ENCODE measurements around the gene GALP. TPM values are rescaled to one million over a fixed set of nuclear protein-coding genes. Genes with fewer than 3 reads are reported as not detected.

The GALP gene
- total RNA-seq, 2 experiments from 2014 or later = not detected

DNA sequence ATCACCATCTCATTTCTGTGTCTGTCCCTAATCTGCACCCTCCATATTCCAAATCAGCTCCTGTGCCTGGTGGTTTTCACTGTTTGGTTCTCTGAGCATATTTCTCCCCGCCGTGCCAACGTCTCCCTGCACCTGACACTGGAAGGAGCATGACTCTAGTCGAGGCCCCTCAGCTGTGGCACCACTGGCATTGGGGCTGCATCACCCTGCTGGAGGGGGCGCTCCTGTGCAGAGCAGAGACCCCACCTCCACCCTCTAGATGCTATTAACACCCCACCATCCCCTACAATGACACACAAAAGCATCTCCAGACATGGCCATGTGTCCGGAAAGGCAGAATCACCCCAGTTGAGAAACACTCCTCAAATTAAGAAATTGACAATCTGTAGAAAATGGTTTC lies 47.1 kb downstream of the GALP start:
- ATAC-seq = no peak
- Mint-ChIP-seq H3K27me3 (peaks cover 3% of the 10 kb centered on the region), H3K9me3 (no peaks in the 10 kb centered on the region), H3K4me1 (ENCODE audit: low read depth) (no peaks in the 10 kb centered on the region), H3K36me3 (ENCODE audit: low read depth) (no peaks in the 10 kb centered on the region), H3K27ac (no peak overlapping the region), H3K4me3 (no peak overlapping the region)
- intact Hi-C loops (cut with micrococcal nuclease) = no loop called here
- TF ChIP-seq, protein P1, sequence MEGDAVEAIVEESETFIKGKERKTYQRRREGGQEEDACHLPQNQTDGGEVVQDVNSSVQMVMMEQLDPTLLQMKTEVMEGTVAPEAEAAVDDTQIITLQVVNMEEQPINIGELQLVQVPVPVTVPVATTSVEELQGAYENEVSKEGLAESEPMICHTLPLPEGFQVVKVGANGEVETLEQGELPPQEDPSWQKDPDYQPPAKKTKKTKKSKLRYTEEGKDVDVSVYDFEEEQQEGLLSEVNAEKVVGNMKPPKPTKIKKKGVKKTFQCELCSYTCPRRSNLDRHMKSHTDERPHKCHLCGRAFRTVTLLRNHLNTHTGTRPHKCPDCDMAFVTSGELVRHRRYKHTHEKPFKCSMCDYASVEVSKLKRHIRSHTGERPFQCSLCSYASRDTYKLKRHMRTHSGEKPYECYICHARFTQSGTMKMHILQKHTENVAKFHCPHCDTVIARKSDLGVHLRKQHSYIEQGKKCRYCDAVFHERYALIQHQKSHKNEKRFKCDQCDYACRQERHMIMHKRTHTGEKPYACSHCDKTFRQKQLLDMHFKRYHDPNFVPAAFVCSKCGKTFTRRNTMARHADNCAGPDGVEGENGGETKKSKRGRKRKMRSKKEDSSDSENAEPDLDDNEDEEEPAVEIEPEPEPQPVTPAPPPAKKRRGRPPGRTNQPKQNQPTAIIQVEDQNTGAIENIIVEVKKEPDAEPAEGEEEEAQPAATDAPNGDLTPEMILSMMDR (IDR thresholded peaks at IDR 0.05) = no peak
- DNase-seq = no peak
- ChIA-PET CTCF (no interaction called here), POLR2A (no interaction called here)

DNA sequence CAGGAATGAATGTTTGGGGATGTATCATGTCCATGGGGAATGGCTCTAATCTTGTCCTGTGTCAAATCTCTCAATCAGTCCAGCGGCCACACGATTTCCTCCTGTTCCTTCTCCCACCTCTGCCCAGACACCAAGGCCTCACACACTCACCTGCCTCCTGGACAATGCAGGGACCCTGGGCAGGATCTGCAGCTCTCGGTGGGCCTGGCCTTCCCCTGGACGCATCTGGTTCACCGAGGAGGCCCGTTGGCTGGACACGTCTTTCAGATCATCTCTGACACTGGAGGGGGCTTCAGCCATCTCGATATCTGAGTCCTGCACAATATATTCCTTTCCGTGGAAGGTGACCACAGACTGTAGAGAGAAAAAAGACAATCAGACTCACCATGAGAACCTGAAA lies 47.7 kb downstream of the GALP start:
- H3K4me3 Mint-ChIP-seq = no peak overlapping the region
- H3K9me3 Mint-ChIP-seq = no peaks in the 10 kb centered on the region
- ATAC-seq (no peak), DNase-seq (no peak)
- ChIA-PET CTCF (interaction anchor here (0.6 kb wide), 1 partner anchor 1488 kb away, joined by 3 read pairs; no protein-coding TSS in a partner anchor), POLR2A (no interaction called here)
- TF ChIP-seq, protein P1 (IDR thresholded peaks at IDR 0.05) = no peak
- no peak overlapping the region for H3K27ac Mint-ChIP-seq
- H3K27me3 Mint-ChIP-seq = peaks cover 1% of the 10 kb centered on the region
- H3K4me1 Mint-ChIP-seq (ENCODE audit: low read depth) = no peaks in the 10 kb centered on the region
- no peaks in the 10 kb centered on the region for H3K36me3 Mint-ChIP-seq (ENCODE audit: low read depth)
- intact Hi-C loops (cut with micrococcal nuclease) = no loop called here

Other genes with a start within 250 kb of the GALP start
- gene NLRP13, start 243.7 kb upstream of the GALP start, total RNA-seq = not detected
- not detected for gene NLRP8, start 228.2 kb upstream of the GALP start, total RNA-seq
- gene NLRP5, start 189.2 kb upstream of the GALP start, total RNA-seq = not detected
- gene ZNF787, start 54.7 kb upstream of the GALP start, total RNA-seq = 10 to 100 TPM; 24.2 to 25.8 TPM
- 10 to 100 TPM; 25.3 to 35.2 TPM for gene ZNF444, start 34.7 kb upstream of the GALP start, total RNA-seq
- gene ZSCAN5B, start 21.8 kb downstream of the GALP start, total RNA-seq = not detected
- gene ZSCAN5C, start 26.3 kb downstream of the GALP start, total RNA-seq = not detected
- 1 to 10 TPM in 1 of 2 experiments, not detected in 1; 1.3 TPM for gene EDDM13, start 96.7 kb downstream of the GALP start, total RNA-seq
- gene ZSCAN5A, start 138.8 kb downstream of the GALP start, total RNA-seq = 1 to 10 TPM; 7.7 to 9.0 TPM
- gene ZNF582, start 217.5 kb downstream of the GALP start, total RNA-seq = 1 to 10 TPM; 2.0 to 2.4 TPM
- 1 to 10 TPM; 1.6 to 1.9 TPM for gene ZNF583, start 228.3 kb downstream of the GALP start, total RNA-seq